DOHH2 (cell line): ENCODE measurements around the gene HAO2.

Experiments used
- H3F3A ChIP-seq: fragments of 200-600 bp; sonication (generic), shearing (Covaris generic); 2 replicates; pipeline ENCODE4 v1.6.0; 2016; ENCODE audit warnings: antibody characterized with exemption, mild to moderate bottlenecking; ENCODE audit not compliant: control insufficient read depth, insufficient read depth
- H3K27ac ChIP-seq: fragments of 200-600 bp; sonication (generic); 2 replicates; pipeline ENCODE4 v1.5.1; 2014; ENCODE audit warnings: low read depth, mild to moderate bottlenecking, low read length, moderate library complexity
- H3K27me3 ChIP-seq: fragments of 200-600 bp; sonication (generic); 2 replicates; pipeline ENCODE4 v1.6.1; 2014; ENCODE audit warnings: mild to moderate bottlenecking, low read length, mixed read lengths; ENCODE audit not compliant: control insufficient read depth
- H3K36me3 ChIP-seq: fragments of 200-600 bp; sonication (generic); 2 replicates; pipeline ENCODE4 v1.6.1; 2014; ENCODE audit warnings: mild to moderate bottlenecking, low read length, moderate library complexity, mixed read lengths; ENCODE audit not compliant: control insufficient read depth
- H3K4me1 ChIP-seq: fragments of 200-600 bp; sonication (generic); 2 replicates; pipeline ENCODE4 v1.6.1; 2014; ENCODE audit warnings: mild to moderate bottlenecking, low read length, mixed read lengths; ENCODE audit not compliant: control insufficient read depth
- H3K4me2 ChIP-seq: fragments of 200-600 bp; sonication (generic); 2 replicates; pipeline ENCODE4 v1.6.0; 2014; ENCODE audit warnings: mild to moderate bottlenecking, low read length, moderate library complexity
- H3K4me3 ChIP-seq: fragments of 200-600 bp; sonication (generic); 2 replicates; pipeline ENCODE4 v1.5.1; 2014; ENCODE audit warnings: mild to moderate bottlenecking, low read length, mixed read lengths
- H3K79me2 ChIP-seq: fragments of 200-600 bp; sonication (generic); 2 replicates; pipeline ENCODE4 v1.6.1; 2014; ENCODE audit warnings: mild to moderate bottlenecking, low read length, mixed read lengths; ENCODE audit not compliant: control insufficient read depth
- H3K9me2 ChIP-seq: fragments of 200-600 bp; sonication (generic); replicated peaks from 2 replicates; pipeline ENCODE4 v1.6.1; 2014; ENCODE audit warnings: mild to moderate bottlenecking, low read length, mixed read lengths; ENCODE audit not compliant: control insufficient read depth
- H3K9me3 ChIP-seq: fragments of 200-600 bp; sonication (generic); 2 replicates; pipeline ENCODE4 v1.6.1; 2014; ENCODE audit warnings: antibody characterized with exemption, low read length, mixed read lengths; ENCODE audit not compliant: control insufficient read depth, insufficient read depth
- H4K20me1 ChIP-seq: fragments of 200-600 bp; sonication (generic); 2 replicates; pipeline ENCODE4 v1.6.0; 2014; ENCODE audit warnings: low read depth, mild to moderate bottlenecking, antibody characterized with exemption, low read length, moderate library complexity; ENCODE audit not compliant: control insufficient read depth, insufficient read depth
- CTCF ChIP-seq: fragments of 200-600 bp; sonication (generic); IDR thresholded peaks from one replicate; pipeline ENCODE4 v1.5.1; 2014; ENCODE audit warnings: antibody characterized with exemption, mild to moderate bottlenecking, low read depth, low read length; ENCODE audit not compliant: poor library complexity, severe bottlenecking
- EZH2phosphoT487 ChIP-seq: fragments of 200-600 bp; sonication (generic); IDR thresholded peaks from 2 replicates; pipeline ENCODE4 v1.6.1; 2017; ENCODE audit warnings: borderline replicate concordance, mild to moderate bottlenecking, antibody characterized with exemption, low read length, moderate library complexity, mixed read lengths

HAO2 gene

GRCh38 chr1:119361205-119361604 is 7.4 kb upstream of the HAO2 start:
- Histone ChIP-seq H3K4me2 (no peak overlapping the region), H3K9me3 (no peaks in the 10 kb centered on the region), H3F3A (no peaks in the 10 kb centered on the region), H3K9me2 (no peaks in the 10 kb centered on the region), H3K4me3 (no peak overlapping the region), H3K27me3 (peaks cover 2% of the 10 kb centered on the region; the same call in 1 of the 2 replicates), H3K79me2 (no peaks in the 10 kb centered on the region), H3K36me3 (no peaks in the 10 kb centered on the region), H4K20me1 (no peaks in the 10 kb centered on the region), H3K27ac (no peak overlapping the region), H3K4me1 (no peaks in the 10 kb centered on the region)
- TF ChIP-seq EZH2phosphoT487 (no peak), CTCF (no peak)

- no peaks in the 10 kb centered on the region for H3K9me2 ChIP-seq
- no peaks in the 10 kb centered on the region for H3K4me1 ChIP-seq
- no peaks in the 10 kb centered on the region for H3K9me3 ChIP-seq
- peaks cover 2% of the 10 kb centered on the region; the same call in 1 of the 2 replicates for H3K27me3 ChIP-seq
- H3K4me3 ChIP-seq, result no peak overlapping the region
- no peaks in the 10 kb centered on the region for H3K36me3 ChIP-seq
- TF ChIP-seq EZH2phosphoT487 (no peak), CTCF (no peak)
- H3K4me2 ChIP-seq, result no peak overlapping the region
- no peak overlapping the region for H3K27ac ChIP-seq
- H3F3A ChIP-seq, result no peaks in the 10 kb centered on the region
- H3K79me2 ChIP-seq, result no peaks in the 10 kb centered on the region
- H4K20me1 ChIP-seq, result no peaks in the 10 kb centered on the region
These were observed 6.8 kb upstream of the HAO2 start for GRCh38 chr1:119361620-119362344.

- no peaks in the 10 kb centered on the region for H3F3A ChIP-seq
- peaks cover 5% of the 10 kb centered on the region; the same call in 1 of the 2 replicates for H3K27me3 ChIP-seq
- H3K79me2 ChIP-seq, result no peaks in the 10 kb centered on the region
- TF ChIP-seq EZH2phosphoT487 (no peak), CTCF (no peak)
- no peak overlapping the region for H3K4me2 ChIP-seq
- H3K27ac ChIP-seq, result no peak overlapping the region
- no peaks in the 10 kb centered on the region for H3K36me3 ChIP-seq
- H3K4me1 ChIP-seq, result no peaks in the 10 kb centered on the region
- H3K9me2 ChIP-seq, result no peaks in the 10 kb centered on the region
- no peaks in the 10 kb centered on the region for H4K20me1 ChIP-seq
- H3K4me3 ChIP-seq, result no peak overlapping the region
- H3K9me3 ChIP-seq, result no peaks in the 10 kb centered on the region
These were observed 5.4 kb upstream of the HAO2 start for GRCh38 chr1:119363162-119363561.
